Erythroblast (primary cell): ENCODE data around the gene MEI1.

ENCODE experiments used
- GATA1 ChIP-seq: IDR thresholded peaks from 2 replicates; pipeline ENCODE4 v1.6.1; 2011; ENCODE audit warnings: low read depth, mild to moderate bottlenecking, control low read depth, low read length, moderate library complexity
- POLR2A ChIP-seq: IDR thresholded peaks from 2 replicates; pipeline ENCODE4 v1.6.1; 2011; ENCODE audit warnings: mild to moderate bottlenecking, low read length

DNA sequence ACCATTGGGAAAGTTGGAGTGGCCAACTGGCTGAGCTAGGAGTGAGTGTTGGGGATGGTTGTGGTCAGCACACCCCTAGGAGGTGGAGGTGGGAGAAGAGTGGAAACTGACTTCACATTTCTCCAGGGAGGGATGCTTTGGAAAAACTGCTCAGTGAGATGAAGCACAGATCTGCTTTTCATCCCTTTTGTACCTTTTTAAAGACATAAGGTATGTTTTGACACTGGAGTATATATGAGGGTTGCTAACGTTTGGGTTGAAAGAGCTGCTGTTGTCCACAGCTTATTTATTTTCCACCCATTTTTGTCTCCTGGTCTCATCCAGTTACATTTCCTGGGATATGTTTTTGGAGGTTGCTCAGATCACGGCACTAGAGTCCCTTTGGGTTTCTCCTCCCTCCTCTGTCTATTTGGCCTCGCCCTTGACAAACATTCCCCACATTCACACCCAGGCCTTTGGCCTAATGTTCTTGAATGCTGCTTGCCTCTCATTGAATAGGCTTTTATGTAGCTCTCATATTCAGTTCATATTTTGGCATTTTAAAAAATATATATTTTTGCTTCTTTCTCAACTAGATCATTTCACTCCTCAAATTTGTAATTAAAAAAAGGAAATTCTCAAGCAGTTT lies 141.9 kb downstream of the MEI1 start:
- TF ChIP-seq POLR2A, result no peak
- TF ChIP-seq GATA1, result no peak
